Measurements from ENCODE around the gene OSM.

Gene OSM

DNA sequence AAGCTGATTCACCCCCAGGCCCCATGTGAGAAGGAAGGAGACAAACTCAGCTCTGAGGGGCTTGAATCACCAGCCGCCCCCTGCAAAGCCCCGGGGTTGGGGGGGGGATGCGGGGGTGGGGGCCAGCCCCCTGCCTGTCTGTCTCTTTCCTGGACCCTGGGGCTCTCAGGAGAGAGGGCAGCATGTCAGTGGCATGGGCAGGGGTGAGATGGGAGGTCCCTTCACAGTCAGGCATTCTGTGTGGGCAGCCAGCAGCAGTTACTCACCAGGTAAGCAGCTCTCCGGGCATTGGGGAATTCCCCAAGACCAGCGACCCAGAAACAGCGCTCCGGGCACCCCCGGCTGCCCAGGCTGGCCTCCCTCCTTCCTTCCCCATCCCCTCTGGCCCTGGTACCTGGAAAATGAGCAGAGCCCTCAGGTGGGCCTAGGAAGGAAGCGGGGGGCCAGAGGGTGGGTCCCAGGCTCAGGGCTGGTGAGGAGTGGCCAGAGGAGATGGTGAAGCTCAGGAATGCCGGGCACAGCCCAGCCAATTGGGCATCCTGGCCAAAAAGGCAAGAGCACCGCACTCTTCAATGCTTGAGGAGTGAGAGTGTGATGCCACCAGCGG lies 15.9 kb downstream of the OSM start:
- in situ Hi-C loops (cut with HindIII; ENCODE audit: low sequenced_read_pairs), result no loop called here
- DNase-seq (ENCODE audit: low read depth), result no peak
- TF ChIP-seq, protein P1, sequence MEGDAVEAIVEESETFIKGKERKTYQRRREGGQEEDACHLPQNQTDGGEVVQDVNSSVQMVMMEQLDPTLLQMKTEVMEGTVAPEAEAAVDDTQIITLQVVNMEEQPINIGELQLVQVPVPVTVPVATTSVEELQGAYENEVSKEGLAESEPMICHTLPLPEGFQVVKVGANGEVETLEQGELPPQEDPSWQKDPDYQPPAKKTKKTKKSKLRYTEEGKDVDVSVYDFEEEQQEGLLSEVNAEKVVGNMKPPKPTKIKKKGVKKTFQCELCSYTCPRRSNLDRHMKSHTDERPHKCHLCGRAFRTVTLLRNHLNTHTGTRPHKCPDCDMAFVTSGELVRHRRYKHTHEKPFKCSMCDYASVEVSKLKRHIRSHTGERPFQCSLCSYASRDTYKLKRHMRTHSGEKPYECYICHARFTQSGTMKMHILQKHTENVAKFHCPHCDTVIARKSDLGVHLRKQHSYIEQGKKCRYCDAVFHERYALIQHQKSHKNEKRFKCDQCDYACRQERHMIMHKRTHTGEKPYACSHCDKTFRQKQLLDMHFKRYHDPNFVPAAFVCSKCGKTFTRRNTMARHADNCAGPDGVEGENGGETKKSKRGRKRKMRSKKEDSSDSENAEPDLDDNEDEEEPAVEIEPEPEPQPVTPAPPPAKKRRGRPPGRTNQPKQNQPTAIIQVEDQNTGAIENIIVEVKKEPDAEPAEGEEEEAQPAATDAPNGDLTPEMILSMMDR (IDR thresholded peaks at IDR 0.05; ENCODE audit: low read depth, low read length, missing control alignments), result no peak

DNA sequence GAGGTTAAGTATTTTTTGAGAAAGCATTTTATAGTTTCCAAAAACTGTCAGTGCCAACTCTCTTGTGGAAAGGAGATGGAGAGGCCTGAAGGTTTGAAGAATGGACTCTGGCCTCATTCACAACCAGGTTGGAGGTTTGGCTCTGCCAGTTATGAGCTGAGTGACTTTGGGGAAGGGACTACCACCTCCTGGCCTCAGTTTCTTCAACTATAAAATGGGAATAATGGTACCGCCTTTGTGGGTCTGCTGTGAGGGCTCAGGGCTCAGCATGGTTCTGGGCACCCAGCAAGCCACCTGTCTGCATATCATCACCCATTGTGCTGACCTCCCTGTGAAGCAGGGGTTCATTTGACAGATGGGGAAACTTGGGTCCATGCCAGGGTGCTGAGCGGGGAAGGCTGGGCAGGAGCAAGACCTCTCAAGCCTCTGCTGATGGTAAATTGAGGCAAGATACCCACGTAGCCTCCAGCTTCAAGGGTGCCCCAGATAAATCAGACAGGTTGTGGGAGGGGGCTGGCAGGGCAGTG lies 16.5 kb downstream of the OSM start:
- H3K4me3 ChIP-seq (ENCODE audit: low read depth, low read length), result no peak overlapping the region
- in situ Hi-C loops (cut with HindIII; ENCODE audit: low sequenced_read_pairs), result no loop called here
- TF ChIP-seq, protein P1 (IDR thresholded peaks at IDR 0.05; ENCODE audit: low read depth, low read length, missing control alignments), result no peak
- no peak for DNase-seq (ENCODE audit: low read depth)

More for the DNA sequence above, 15.9 kb downstream of the OSM start:
- no peak overlapping the region for H3K4me3 ChIP-seq (ENCODE audit: low read depth, low read length)

DNA sequence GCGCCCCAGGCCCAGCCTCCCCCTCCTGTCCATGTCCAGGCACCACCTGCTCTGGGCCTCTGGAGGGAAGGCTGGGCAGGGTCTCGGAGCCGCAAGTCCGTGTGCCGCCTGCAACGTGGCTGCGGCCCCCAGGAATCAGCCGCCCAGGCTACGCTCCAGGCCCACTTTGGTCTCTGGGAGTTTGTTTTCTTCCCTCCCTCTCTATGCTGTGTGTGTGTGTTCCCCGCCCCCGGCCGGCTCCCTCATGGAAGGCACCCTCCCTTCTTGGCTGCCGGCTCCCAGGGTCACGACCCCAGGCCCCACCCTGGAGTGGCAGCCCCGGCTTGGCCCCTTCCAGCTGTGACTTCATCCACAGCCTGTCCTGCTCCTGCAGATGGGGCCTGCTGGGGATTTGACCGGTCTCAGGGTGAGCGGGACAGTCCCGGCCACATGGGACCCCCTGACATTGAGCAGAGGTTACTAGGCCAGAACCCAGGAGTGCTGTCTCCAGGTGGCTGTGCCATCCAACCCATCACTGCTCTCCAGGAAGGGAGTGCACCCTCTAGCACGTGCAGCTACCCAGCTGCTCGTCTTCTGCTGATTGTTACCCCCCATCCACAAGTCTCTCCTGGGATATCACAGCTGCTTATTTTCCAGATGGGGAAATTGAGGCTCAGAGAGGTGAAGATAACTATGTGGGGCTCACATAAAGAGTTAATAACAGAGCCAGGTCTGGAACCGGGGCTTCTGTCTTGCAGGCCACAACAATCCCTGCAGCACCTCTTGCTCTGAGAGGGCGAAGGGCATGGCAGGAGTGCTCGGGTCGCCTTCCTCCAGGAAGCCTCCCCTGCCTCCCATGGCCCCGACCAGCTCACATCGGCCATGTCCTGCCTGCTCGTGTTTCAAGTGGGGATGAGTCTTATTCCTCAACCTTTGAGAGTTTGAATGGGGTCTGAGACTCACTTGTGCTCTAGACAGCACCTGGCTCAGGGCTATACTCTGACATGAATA lies 17.3 kb downstream of the OSM start:
- DNase-seq (ENCODE audit: low read depth), result no peak
- TF ChIP-seq, protein P1 (IDR thresholded peaks at IDR 0.05; ENCODE audit: low read depth, low read length, missing control alignments), result no peak
- H3K4me3 ChIP-seq (ENCODE audit: low read depth, low read length), result no peak overlapping the region
- in situ Hi-C loops (cut with HindIII; ENCODE audit: low sequenced_read_pairs), result no loop called here

DNA sequence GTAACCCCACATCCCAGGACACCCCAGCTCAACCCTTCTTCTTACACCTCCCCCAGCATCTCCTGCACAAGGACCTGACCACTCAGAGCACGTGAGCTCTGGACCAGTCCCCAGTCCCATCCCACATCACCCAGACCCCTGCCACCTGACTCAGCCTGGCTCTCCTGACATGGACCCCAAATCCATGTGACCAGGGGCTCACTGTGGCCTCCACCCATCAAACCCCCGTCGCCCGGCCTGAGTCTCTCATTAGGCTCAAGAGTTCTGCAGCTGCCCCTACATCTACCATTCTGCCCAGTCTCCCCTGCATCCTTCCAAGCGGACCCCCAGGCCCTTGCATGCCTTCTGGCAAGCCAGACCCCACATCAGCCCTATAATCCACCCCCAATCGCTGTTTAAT lies 18.2 kb downstream of the OSM start:
- H3K4me3 ChIP-seq (ENCODE audit: low read depth, low read length), result no peak overlapping the region
- no peak for DNase-seq (ENCODE audit: low read depth)
- TF ChIP-seq, protein P1 (IDR thresholded peaks at IDR 0.05; ENCODE audit: low read depth, low read length, missing control alignments), result no peak
- in situ Hi-C loops (cut with HindIII; ENCODE audit: low sequenced_read_pairs), result no loop called here

DNA sequence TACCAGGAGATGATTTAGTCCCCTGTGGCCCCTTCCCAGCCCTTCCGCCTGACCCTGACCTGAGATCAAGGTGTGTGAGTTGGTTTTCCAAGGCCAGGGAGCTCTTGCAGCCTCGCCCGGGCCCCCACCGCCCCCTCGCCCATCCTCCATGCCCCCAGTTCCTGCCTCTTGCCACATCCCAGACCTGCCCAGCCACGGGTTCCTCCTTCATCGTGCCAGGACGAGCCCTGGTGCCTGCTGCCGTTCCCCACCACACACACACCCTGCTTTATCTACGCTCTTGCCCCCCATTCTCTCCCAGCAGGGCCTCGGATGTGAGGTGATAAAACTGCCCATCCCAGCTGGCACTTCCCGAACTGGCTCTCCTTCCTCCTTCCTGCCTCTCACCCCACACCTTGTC lies 18.7 kb downstream of the OSM start:
- DNase-seq (ENCODE audit: low read depth), result no peak
- no peak overlapping the region for H3K4me3 ChIP-seq (ENCODE audit: low read depth, low read length)
- in situ Hi-C loops (cut with HindIII; ENCODE audit: low sequenced_read_pairs), result no loop called here
- TF ChIP-seq, protein P1 (IDR thresholded peaks at IDR 0.05; ENCODE audit: low read depth, low read length, missing control alignments), result no peak

DNA sequence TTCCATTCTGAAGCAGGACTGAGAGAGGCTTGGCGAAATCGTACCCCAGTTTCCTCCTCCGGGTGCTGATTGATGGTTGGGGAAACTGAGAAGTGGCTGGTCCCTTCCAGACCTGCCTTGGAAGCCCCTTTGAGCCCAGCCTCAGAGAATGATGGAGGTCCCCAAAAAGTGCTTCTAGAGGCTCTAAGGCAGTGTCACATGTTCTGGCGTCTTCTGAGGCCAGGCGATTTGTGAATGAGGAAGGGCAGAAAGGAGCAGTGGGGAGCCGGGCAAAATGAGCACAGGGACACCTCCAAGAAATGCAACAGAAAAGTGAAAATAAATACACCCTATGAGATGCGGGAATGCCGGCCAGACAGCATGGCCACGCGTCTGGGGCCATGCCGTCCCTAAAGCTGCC lies 19.1 kb downstream of the OSM start:
- in situ Hi-C loops (cut with HindIII; ENCODE audit: low sequenced_read_pairs), result no loop called here
- no peak for DNase-seq (ENCODE audit: low read depth)
- H3K4me3 ChIP-seq (ENCODE audit: low read depth, low read length), result peak overlapping the region; percentile 73
- TF ChIP-seq, protein P1 (IDR thresholded peaks at IDR 0.05; ENCODE audit: low read depth, low read length, missing control alignments), result no peak
